Activated CD4-positive, alpha-beta T cell treated with anti-CD3 and anti-CD28 coated beads, Interleukin-2, Interleukin-6, amounts not matched to agents 100 ng/mL and 50 ng/mL, durations not matched to agents 16 hours and 8 hours (primary cell): ENCODE data around the gene OR8B3.
"Not testable (repeated sequence)": the region's sequence is repeated elsewhere in the genome, so short reads cannot be mapped to it uniquely, and the experiment has no call there.

Experiments
- DNase-seq: peaks from one replicate; pipeline ENCODE4 v3.0.0-alpha.2; 2020

Gene OR8B3, protein sequence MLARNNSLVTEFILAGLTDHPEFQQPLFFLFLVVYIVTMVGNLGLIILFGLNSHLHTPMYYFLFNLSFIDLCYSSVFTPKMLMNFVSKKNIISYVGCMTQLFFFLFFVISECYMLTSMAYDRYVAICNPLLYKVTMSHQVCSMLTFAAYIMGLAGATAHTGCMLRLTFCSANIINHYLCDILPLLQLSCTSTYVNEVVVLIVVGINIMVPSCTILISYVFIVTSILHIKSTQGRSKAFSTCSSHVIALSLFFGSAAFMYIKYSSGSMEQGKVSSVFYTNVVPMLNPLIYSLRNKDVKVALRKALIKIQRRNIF

DNA sequence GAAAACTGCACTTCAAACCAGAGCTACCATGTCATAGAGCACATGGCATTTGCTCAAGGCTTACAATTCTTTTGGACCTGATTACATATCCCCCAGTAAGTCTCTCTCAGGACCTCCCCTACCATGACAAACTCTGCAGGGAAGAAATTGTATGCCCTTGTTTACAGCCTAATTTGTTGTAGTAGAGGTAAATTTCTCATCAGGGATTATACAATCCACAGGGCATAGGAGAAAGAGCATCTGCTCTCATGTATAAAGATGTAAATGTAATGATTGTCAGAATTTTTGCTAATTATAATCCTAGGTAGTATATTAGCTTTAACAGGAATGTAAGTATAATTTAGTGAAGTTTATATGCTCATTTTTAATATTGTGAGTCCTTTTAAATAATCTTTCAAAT is at the start of gene OR8B3:
TSS of gene OR8B3 (minus strand) at position 101 of the 400 bp plus-strand sequence. CDS start 1,673 bp downstream, outside the sequence.
- no peak for DNase-seq

GRCh38 chr11:124446916-124447315 is 48.1 kb upstream of the OR8B3 start:
- no peak for DNase-seq

DNA sequence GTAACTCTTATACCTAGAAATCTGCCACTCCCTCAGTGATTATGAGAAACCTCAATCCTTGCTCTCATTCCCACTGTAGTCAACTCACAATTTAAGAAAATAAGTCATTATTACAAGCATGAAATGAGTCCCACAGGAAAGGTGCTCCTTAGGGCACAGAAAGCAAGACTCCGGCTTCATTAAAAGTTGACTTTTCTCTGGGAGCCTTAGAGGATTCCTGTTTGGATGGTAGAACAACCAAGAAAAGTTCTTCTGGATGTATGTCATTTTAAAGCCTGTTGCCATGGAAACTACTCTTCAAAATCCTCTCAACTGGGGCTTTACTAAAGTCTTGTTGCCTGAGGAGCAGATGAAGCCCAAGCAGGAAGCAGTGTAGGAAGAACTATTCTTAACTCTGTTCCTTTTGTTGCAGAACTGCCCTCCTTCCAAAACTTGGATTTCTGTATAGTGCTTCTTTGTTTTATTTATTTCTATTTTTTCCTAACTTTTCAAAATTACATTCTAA is 46.9 kb upstream of the OR8B3 start, which contains the start of gene OR8B8:
TSS of gene OR8B8 (minus strand) at position 51 of the 505 bp plus-strand sequence. CDS start 4,611 bp downstream, outside the sequence.
- no peak for DNase-seq

GRCh38 chr11:124442847-124443246 is 44.0 kb upstream of the OR8B3 start:
- no peak for DNase-seq

DNA sequence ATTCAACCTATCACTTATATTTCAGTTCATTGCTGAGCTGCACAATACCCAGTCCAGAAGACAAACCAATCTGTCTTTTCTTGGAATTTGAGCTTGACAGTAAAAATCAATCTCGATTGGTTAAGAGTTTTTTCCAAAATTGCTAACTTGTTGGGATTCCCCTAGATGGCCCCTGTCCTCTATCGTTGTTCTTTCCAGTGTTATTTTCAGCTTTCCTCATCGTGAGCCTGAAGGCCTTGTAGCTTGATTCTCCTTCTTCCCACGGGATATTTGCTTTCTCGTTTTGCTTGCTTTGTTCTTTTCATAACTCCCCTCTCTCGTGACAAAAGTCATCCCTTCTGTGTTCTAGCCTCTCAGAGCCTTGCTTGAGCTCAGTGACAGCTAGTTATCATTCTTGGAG is 43.6 kb upstream of the OR8B3 start:
- DNase-seq, result no peak

DNA sequence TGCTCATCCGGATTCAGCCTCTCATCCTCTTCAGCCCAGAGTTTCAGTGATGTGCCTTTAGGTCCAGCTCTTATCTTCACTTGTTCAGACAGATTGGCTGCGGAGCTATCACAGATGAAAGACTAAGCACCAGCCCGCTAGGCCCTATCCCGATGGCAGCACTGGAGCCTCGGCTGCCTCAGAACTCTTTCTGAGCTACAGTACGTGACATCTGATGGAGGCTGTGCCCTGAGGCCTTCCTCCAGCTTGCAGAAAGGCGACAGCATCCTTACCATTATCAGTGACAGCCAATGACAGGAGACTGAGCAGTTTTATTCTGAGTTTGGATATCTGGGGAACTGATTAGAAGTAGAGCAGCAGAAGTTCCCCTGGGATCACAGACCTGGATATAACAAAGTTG is 42.7 kb upstream of the OR8B3 start:
- DNase-seq, result no peak

- no peak for DNase-seq
Measured at GRCh38 chr11:124441081-124441480, 42.3 kb upstream of the OR8B3 start.

GRCh38 chr11:124440608-124441007 is 41.8 kb upstream of the OR8B3 start:
- no peak for DNase-seq

- no peak for DNase-seq
Measured at GRCh38 chr11:124434699-124435098, 35.9 kb upstream of the OR8B3 start.

GRCh38 chr11:124429599-124429998 is 30.8 kb upstream of the OR8B3 start:
- no peak for DNase-seq

- DNase-seq, result no peak
Measured at GRCh38 chr11:124424384-124424921, 25.6 kb upstream of the OR8B3 start, which contains the start of gene OR8B4. TSS of gene OR8B4 (minus strand) at chr11:124424871. CDS start at chr11:124424871, 0 bp downstream.

DNA sequence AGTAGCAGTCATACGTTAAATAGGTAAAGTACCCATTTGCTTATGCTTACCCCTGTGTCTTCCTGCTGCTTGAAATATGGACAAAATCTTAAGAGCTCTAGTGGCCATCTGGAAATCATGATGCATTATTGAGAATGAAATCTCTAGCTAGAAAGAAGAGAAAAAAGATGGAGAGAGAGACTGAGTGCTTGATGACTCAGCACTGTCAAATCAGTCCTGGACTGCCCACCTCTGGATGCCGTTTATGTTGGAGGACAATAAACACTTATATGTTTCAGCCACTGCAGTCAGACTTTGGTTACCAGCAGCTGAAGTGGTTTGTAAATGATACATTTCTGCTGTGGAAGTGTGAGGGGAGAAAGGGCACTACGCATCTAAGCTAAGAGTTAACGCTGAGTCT is 22.2 kb upstream of the OR8B3 start:
- no peak for DNase-seq

- peak; percentile 23 for DNase-seq
Measured at GRCh38 chr11:124415356-124415923, 16.6 kb upstream of the OR8B3 start.

DNA sequence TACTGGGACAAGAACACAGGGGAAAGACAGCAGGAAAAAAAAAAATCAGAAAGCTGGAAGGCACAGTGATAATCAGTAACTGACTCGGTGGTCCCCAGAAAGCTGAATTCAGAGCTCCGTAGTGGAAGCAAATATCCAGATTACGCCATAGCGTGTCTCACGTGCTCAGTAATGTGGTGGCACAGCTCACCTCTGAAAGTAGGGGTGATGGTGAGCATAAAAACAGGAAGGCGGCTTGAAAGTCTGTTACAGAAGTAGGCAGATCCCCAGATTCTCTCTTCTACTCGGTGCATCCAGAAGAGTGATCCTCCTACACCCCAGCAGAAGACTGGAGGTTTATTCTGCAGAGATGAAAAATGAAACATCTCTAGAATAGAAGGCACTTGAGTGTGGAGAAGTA is 11.1 kb upstream of the OR8B3 start:
- DNase-seq, result no peak

- DNase-seq, result no peak
Measured at GRCh38 chr11:124405581-124405980, 6.8 kb upstream of the OR8B3 start.

- not testable (repeated sequence) for DNase-seq
Measured at GRCh38 chr11:124403186-124403585, 4.4 kb upstream of the OR8B3 start.

- peak; percentile 83 for DNase-seq
Measured at GRCh38 chr11:124402326-124402922, 3.6 kb upstream of the OR8B3 start.

GRCh38 chr11:124396847-124397246 is 2.0 kb downstream of the OR8B3 start:
- DNase-seq, result not testable (repeated sequence)

- no peak for DNase-seq
Measured at GRCh38 chr11:124394408-124394807, 4.4 kb downstream of the OR8B3 start.

DNA sequence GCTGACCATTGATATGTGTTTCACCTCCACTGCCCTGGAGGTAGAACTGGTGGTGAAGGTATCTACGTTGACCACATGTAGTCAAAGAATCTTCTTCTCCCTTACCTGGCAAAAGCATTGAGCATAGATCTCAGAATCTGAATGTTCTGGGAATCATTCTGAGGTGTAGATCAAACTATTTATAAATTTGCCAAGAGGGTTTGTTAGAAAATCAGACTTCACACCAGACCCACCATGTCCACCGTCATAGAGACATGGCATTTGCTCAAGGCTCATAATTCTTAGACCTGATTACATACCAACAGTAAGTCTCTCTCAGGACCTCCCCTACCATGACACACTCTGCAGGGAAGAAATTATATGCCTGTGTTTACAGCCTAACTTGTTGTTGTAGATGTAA is 14.4 kb downstream of the OR8B3 start, which contains the start of gene OR8B2:
TSS of gene OR8B2 (minus strand) at position 101 of the 400 bp plus-strand sequence. CDS start 1,156 bp downstream, outside the sequence.
- no peak for DNase-seq

- DNase-seq, result not testable (repeated sequence)
Measured at GRCh38 chr11:124382857-124383256, 16.0 kb downstream of the OR8B3 start.

- DNase-seq, result no peak
Measured at GRCh38 chr11:124380585-124380984, 18.2 kb downstream of the OR8B3 start.

DNA sequence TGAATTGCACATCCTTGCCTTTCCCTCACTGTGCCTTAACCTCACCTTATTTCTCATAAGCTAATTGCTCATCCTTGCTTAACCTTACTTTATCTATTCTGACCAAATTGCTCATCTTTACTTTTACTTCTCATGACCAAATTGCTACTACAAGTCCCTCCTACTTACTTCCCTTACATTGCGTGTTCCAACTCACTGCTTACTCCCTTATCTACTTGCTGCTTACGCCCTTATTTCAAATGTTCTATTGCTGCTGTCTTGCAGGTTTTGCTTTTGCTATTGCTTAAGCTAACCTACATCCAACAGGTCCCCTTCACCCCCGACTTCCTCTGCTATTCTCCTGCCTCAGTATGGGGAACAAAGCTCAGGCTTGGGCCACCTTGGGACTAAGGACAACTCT is 22.5 kb downstream of the OR8B3 start:
- DNase-seq, result no peak
